GM18511 (cell line): Measurements from ENCODE around the gene SLC25A12.
"Not testable (repeated sequence)": the region's sequence is repeated elsewhere in the genome, so short reads cannot be mapped to it uniquely, and the experiment has no call there.

Experiments
- ATAC-seq: cut with Tn5 transposase; IDR thresholded peaks from one replicate; pipeline ENCODE4 v1.9.1; 2021; ENCODE audit warnings: mild to moderate bottlenecking, moderate library complexity; ENCODE audit not compliant: unreplicated experiment

SLC25A12 gene, protein sequence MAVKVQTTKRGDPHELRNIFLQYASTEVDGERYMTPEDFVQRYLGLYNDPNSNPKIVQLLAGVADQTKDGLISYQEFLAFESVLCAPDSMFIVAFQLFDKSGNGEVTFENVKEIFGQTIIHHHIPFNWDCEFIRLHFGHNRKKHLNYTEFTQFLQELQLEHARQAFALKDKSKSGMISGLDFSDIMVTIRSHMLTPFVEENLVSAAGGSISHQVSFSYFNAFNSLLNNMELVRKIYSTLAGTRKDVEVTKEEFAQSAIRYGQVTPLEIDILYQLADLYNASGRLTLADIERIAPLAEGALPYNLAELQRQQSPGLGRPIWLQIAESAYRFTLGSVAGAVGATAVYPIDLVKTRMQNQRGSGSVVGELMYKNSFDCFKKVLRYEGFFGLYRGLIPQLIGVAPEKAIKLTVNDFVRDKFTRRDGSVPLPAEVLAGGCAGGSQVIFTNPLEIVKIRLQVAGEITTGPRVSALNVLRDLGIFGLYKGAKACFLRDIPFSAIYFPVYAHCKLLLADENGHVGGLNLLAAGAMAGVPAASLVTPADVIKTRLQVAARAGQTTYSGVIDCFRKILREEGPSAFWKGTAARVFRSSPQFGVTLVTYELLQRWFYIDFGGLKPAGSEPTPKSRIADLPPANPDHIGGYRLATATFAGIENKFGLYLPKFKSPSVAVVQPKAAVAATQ

DNA sequence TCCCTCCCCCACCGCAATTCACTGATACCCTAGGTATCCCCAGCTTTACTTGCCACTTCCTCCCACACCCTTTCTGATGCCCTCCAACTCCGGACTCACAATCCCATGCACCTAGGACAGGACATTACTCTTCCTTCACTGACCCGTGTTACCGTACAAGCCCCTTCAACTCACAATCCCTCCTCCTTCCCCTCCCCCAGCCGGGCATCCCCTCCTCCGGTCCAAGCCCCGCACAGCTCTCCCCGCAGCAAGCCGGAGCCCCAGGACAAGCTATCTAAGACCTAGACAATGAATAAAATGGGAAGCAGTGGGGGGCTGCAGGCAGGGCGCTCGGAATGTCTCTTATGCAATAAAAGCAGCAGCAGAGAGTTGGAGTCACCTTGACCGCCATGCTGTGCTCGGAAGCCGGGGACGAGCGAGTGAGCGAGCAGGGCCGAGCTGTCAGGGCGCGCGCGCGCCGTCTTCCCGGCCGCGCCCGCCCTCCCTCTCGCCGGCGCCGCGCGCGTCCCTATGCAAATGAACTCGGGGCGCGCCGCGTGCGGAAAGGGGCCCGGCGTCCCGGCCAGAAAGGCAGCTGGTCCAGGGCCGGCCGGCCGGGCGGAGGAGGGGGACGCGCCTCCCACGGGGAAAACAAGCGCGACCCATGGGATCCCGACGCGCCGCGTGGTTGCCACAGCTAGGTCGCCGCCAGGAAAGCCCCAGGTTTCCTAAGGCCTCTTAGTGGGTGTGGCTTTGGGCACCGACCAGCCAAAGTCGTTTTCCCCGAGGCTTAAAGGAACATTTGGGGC lies at the start of gene SLC25A12:
Gene SLC25A12, minus strand, starts transcription at position 421 of the 788 bp plus-strand sequence. Its CDS starts 30 bp downstream, at position 391.
- peak; percentile 93 for ATAC-seq

DNA sequence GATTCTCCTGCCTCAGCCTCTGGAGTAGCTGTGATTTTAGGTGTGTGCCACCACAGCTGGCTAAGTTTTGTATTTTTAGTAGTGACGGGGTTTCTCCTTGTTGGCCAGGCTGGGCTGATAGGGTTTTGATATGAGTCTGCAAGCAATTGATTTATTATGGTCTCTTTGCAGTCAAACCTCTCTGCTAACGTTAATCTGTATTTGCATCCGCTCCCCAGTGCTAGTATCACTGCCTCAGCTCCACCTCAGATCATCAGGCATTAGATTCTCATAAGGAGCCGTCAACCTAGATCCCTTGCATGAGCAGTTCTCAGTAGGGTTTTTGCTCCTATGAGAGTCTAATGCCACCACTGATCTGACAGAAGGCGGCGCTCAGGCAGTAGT lies 47.3 kb upstream of the SLC25A12 start:
- ATAC-seq: no peak

DNA sequence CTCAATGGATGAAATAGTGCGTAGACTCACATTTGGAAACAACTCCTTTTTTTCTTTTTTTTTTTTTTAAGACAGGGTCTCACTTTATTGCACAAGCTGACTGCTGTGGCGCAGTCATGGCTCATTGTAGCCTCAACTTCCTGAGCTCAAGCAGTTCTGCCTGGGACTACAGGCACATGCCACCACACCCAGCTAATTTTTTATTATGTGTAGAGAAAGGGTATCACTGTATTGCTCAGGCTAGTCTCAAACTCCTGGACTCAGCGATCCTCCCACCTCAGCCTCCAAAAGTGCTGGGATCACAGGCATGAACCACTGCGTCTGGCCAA lies 45.7 kb upstream of the SLC25A12 start:
- no peak for ATAC-seq

DNA sequence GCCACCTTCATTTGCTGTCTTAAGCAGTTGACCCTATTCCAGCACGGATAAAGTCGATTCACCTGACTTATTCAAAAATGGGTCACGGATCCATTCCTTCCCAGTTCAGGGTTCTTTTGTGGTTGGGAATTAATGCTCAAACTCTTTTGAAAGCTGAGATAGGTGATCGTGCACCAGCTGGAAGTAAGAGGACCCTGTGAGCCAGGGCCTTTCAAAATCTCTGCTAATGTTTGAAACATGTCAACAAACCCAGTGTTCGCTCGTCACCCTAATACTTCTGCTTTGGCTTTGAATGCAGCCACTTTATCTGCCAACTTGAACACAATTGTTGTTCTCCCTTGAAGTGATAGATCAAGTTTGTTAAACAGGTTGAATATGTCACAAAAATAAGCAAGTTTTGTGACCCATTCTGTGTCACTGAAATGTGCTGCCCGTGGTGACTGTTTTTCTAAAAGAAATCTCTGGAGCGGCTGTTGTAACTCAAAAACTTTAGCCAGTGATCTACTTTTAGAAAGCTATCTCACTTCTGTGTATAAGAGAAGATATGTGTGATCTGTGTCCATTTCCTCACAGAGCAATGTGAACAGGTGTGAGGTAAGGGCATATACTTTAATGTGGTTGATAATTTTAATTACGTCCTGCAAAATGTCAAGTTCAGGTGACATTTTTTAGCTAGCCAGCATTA lies 45.2 kb upstream of the SLC25A12 start:
- no peak for ATAC-seq

DNA sequence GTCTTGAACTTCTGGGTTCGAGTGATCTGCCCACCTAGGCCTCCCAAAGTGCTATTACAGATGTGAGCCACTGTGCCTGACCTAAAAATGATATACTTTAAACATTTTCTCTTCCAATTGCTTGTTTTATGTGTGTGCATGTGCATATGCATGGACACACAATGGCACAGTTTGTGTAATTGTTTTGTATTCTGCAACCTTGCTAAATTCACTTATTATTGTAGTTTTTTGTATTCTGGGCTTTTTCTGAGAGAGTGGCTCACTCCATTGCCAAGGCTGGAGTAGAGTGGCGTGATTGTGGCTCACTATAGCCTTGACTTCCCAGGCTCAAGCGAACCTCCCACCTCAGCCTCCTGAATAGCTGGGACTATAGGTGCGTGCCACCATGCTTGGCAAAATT lies 36.3 kb upstream of the SLC25A12 start:
- no peak for ATAC-seq

DNA sequence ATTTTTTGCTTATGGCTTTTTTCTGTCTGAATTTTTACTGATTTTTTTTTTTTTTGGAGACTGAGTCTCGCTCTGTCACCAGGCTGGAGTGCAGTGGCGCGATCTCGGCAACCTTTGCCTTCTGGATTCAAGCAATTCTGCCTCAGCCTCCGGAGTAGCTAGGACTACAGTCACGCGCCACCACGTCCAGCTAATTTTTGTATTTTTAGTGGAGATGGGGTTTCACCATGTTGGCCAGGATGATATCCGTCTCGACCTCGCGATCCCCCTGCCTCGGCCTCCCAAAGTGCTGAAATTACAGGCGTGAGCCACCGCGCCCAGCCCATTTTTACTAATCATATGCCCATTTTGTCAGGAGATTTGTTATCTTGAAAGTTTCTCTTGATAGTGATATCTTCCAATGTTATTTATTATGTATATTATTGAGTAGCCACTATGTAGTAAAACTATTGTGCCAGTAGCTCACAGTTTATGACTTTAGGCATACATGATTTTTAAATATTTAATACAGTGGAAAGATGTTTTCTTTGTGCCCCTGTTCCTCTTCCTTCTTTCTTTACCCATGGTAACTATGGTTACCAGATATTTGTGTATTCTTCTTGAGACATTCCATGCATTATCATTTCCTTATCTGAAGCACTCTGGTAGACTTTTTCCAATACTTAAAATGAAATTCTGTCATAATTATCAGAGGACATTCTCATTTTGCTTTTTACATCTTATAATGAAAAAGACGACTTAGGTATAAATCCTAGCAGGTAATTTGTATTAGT lies 30.3 kb upstream of the SLC25A12 start:
- ATAC-seq: no peak

DNA sequence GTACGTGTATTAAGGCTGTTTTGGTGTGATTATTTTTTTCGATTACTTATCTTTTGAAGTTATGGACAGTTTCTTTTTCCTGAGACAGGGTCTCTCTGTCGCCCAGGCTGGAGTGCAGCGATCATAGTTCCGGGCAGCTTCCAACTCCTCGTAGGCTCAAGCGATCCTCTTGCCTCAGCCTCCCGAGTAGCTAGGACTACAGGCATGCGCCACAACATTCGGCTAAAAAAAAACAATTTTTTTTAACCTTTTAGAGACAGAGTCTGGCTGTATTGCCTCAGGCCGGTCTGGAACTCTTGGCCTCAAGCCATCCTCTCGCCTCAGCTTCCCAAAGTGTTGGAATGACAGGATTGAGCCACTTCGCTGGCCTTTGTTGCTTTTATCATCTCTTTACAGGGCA lies 29.2 kb upstream of the SLC25A12 start:
- no peak for ATAC-seq

DNA sequence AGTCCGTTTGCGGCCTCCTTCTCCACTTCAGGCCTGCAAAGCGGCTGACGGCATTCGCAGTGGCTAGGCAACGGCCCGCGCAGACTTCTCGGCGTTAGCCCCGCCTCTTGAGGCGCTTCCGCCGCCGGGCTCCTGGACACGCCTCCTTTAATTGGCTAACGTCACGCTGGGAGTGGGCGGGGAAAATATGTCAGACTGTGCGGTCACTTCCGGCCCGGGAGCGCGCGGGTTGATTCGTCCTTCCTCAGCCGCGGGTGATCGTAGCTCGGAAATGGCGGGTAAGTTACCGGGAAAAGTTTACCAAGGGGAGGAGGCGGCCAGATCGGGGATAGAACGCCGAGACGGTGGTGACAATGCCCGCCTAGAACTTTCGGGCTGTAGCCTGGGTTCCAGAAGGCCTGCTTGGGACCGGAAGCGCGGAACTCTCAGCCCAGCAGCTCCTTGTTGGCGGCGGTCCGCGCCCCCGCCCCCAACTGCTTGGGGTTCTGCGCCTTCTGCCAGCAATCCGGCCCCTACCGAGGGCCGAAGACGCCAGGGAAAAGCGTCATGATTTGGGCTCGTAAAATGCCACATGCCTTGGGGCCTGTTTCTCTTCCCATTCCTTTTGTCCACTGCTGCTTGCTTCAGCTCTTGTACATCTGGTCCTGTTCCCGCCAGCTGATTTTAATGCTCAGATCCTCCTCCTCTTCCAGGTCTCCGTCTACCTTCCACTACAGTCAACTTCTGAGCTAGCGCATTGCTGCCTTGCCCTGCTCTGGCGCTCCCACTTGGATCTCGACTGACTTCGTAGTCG lies 28.4 kb upstream of the SLC25A12 start, which contains the start of gene HAT1:
Gene HAT1, plus strand, starts transcription at position 232 of the 793 bp plus-strand sequence. Its CDS starts 40 bp downstream, at position 272.
- ATAC-seq: peak; percentile 98

DNA sequence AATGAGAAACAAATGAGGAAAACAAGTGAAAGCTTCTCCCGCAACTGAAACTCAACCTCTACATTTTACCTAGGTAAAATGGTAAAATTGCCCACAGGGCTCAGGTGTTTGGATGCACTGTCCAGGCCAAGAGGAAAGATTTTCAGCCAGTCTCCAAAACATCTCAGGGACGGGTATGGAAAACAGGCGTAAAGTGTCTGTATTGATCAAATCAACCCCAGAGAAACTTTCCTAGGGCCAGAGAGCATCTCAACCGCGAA lies 27.9 kb upstream of the SLC25A12 start:
- ATAC-seq: no peak

DNA sequence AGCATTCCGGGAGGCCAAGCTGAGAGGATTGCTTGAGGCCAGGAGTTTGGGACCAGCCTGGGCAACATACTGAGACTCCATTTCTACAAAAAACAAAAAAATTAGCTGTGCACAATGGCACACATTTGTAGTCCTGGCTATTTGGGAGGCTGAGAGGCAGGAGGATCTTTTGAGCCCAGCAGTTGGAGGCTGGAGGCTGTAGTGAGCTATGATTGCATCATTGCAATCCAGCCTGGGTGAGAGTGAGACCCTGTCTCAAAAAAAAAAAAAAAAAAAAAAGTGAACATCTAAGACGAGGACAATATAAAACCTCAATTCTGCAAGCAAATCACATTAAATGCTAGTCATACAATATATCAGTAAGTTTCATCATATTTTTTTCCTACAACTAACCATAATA lies 25.4 kb upstream of the SLC25A12 start:
- ATAC-seq: no peak

DNA sequence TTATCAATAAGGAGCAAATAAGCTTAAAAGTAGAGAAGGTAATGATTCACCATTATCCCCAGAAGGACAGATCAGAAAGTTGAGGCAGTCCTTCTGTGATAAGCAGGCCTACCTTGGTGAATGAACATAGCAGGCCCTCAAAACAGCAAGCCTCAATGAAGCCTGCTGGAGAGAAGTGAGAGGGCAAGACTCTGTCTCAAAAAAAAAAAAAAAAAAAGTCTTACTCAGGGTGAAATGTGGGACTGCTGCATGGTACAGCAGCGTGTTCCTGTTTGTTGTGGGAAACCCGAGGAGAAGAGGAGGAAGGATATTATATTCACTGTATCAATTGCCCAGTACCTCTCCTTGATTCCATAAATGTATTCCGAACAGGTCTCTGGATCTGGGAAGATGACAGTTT lies 19.5 kb upstream of the SLC25A12 start:
- ATAC-seq: no peak

DNA sequence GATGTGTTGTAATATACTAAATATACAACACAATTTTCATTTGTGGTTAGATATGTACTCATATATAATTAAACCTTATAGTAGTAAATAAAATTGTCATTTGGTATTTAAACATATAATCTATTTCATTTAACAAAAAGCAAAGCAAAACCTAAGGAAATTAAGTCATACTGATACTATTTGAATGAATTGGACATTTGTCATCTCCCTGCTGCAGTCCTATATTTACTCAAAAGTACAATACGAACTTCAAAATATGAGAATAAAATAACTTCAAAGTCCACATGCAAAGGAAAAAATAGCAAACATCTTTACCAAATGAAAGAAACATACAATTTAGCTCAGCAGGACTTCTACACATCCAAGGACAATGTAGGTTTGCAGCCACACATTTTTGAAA lies 16.4 kb upstream of the SLC25A12 start:
- ATAC-seq: no peak

DNA sequence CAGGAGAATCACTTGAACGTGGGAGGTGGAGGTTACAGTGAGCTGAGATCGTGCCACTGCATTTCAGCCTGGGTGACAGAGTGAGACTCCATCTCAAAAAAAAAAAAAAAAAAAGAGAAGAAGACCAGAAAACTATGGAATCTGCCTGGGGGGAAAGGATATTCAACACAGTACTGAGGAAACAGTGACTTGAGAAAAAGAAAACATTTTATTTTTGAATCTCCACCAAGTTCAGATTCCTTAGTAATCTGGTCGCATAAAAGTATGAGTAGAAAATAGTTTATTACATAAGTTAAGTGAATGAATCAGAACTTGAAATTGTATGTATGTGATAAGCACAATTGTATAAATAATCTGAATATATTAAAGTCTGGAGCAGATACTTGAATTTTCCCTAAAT lies 15.2 kb upstream of the SLC25A12 start:
- ATAC-seq: no peak

DNA sequence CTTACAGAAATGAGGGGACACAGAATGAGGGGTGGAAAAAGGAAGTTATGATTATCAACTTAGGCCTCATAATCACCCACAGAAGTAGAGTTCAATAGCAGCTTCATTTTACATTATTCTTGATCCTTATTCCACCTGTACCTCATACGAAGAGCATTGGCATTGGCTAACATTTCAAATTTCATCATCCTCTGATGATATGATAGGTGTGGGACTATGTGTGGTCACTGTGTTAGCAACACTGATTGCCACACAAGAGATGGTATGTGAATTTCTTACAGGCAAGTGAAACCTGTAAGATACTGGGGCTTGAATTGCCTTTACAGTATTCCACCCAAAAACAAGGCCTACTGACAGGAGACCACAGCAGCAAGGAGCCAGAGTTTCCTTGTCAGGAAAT lies 14.2 kb upstream of the SLC25A12 start:
- no peak for ATAC-seq

DNA sequence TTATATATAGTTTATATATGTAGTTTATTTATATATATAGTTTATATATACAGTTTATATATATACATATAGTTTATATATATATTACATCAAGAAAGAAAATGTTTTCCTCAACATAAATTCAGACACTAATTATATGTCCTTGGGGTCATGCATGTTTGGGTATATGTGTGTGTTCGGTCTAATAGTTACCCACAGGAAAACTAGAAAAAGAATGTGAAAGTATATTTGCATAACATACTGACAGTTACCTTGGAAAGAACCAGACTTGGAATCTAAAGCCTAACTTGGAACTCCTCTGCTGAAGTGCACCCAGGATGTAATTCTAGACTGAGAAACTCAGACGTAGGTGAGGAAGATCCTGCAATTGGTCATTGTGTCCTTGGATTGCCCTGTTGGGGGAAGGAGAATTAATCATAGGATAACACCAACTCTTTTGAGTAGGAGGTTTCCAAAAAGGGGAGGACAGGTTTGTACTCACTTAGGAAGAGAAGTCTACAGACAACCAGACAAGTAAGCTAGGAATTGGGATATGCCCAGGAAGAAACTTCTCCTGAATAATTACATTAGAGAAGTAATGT lies 8.9 kb upstream of the SLC25A12 start:
- ATAC-seq: no peak

DNA sequence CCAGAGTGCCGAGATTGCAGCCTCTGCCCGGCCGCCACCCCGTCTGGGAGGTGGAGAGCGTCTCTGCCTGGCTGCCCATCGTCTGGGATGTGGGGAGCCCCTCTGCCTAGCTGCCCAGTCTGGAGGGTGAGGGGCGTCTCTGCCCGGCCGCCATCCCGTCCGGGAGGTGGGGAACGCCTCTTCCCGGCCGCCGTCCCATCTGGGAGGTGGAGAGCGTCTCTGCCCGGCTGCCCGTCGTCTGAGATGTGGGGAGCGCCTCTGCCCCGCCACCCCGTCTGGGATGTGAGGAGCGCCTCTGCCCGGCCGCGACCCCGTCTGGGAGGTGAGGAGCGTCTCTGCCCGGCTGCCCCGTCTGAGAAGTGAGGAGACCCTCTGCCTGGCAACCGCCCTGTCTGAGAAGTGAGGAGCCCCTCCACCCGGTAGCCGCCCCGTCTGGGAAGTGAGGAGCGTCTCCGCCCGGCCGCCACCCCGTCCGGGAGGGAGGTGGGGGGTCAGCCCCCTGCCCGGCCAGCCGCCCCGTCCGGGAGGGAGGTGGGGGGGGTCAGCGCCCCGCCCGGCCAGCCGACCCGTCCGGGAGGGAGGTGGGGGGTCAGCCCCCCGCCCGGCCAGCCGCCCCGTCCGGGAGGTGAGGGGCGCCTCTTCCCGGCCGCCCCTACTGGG lies 5.7 kb upstream of the SLC25A12 start:
- not testable (repeated sequence) for ATAC-seq

DNA sequence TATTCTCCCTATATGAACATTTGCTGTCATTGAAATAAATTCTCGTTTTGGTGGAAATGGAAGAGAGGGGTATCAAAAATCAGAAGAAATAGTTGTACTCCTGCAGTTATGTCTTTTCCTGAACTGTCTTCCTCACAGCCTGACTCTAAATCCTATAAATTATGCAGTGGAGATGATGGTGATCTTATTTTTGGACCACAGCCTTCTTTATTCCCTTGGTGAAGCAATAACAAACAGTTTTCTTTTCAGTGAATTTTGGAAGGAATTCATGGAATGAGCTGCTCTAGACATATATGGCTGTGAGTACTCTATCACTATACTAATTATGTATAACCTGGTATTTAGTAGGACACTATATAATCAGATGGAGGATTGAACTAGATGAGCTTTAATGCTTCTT lies 1.7 kb upstream of the SLC25A12 start:
- ATAC-seq: no peak

DNA sequence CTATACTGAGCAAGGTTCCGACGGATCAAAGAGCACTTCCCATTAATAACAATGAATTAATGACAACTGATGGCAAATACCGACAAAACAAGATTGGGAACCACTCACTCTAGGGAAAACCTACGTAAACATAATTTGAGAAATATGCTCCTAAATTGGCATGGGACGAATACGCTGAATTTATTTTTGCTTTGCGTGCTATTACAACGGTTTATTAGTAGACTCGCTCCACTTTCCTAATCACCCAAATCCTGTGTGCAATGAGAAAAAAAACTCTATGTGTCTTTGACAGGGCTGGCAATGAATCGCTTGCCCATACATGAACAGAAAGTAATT lies 536 bp upstream of the SLC25A12 start:
- no peak for ATAC-seq

DNA sequence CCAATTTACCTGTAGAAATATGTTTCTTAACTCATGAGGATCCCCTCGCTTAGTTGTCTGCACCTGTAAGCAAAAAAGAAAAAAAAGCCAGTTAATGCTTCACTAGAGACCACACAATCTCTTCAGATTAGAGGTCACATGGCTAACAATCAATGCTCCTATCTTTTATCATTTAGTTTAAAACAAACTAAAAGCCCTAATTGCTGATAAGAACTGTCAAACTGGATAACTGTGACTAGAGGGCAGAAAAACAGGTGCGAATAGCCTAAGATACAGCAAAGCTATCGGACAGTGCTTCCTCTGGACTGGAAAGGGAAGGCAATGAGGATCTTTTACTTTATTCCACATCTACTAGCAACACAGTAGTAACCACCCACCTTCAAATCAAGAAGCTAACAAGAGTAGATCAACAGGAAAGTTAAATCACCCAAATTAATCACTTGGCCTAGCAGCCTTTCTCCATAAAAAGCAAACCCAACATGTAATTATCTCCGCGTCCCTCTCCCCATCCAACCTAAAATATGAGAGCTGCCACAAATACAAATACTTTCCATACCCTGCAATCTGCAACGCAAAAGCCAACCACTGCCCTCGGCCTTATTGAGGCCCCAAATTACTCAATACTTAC lies 734 bp downstream of the SLC25A12 start:
- ATAC-seq: no peak
